Measurements from ENCODE around the gene LMNB1. TPM values are rescaled to one million over a fixed set of nuclear protein-coding genes. Genes with fewer than 3 reads are reported as not detected.

Gene LMNB1
- total and polyA plus RNA-seq, 11 donors = 0.27 to 27.8 (median 1.8) TPM

DNA sequence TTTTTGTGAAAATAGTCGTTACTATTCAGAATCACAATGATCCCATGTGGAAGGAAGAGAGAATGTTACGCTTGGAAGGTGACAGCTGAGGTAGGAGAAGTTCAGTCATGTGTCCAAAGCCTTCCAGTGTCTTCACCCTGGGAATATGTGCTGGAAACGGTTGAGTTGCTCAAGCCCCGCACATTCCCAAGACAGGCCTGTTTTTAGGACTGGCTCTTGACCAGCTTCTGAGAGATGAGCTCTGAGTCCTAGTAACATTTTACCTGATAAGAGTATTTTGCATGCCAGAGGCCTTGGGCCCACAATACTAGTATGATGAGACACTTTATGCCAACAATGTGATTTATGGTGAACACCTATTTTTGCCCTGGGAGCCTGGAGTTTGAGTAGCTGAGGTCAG, 101.7 kb downstream of the LMNB1 start:
- Histone ChIP-seq H3K36me3 (peaks cover 0 to 9% (median 0%) of the 10 kb centered on the region in 9 donors), H3K4me3 (no peak overlapping the region), H3K27me3 (no peaks in the 10 kb centered on the region), H3K4me1 (peaks cover 0 to 19% (median under 1%) of the 10 kb centered on the region in 12 donors), H3K9me3 (no peaks in the 10 kb centered on the region), H3K27ac (no peak overlapping the region)
- TF ChIP-seq POLR2A (IDR thresholded peaks at IDR 0.05) = no peak
- TF ChIP-seq, protein P1, sequence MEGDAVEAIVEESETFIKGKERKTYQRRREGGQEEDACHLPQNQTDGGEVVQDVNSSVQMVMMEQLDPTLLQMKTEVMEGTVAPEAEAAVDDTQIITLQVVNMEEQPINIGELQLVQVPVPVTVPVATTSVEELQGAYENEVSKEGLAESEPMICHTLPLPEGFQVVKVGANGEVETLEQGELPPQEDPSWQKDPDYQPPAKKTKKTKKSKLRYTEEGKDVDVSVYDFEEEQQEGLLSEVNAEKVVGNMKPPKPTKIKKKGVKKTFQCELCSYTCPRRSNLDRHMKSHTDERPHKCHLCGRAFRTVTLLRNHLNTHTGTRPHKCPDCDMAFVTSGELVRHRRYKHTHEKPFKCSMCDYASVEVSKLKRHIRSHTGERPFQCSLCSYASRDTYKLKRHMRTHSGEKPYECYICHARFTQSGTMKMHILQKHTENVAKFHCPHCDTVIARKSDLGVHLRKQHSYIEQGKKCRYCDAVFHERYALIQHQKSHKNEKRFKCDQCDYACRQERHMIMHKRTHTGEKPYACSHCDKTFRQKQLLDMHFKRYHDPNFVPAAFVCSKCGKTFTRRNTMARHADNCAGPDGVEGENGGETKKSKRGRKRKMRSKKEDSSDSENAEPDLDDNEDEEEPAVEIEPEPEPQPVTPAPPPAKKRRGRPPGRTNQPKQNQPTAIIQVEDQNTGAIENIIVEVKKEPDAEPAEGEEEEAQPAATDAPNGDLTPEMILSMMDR (IDR thresholded peaks at IDR 0.05) = no peak
- DNase-seq = no peak
- WGBS, 4 donors = 54 to 77% (median 67%) methylated on average over 4 of the region's 4 CpGs
- ATAC-seq = no peak
- intact Hi-C loops (cut with DNase I) = loop anchor here in 1 of 10 donors (5.0 kb wide), 1 partner anchor 44 kb away; no protein-coding TSS in a partner anchor

DNA sequence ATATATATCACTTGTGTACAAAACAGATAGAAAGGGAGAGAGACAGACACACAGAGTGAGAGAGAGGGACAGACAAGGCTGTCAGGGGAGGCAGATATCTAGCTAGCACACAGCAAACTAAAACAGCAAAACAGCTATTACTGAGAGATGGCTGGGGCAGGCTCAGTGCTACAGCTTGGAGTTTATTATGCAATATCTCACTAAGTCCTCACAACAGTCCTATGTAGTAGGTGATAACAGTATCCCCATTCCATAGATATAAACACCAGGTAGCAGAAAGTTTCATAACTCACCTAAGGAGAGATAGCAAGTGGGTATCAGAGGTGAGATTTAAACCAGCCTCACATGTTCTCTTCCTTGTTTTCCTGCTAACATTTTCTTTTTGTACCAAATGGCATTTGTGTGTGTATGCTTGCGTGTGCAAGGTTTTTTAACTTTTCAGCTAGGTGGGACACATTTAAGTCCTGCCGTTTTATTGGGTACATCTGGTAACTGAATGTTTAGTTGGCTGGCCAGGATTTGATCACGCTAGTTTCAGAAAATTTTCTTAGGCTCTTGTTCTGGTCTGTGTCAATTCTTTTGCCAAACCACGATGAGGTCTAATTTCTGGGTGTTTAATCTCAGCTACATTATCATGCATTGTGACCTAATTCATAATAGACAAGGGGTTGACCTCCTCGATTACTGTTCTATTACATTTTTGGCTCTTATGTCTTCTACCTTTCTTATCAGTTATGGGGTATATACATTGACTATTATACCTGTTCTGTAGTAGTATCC, 105.1 kb downstream of the LMNB1 start:
- no peak for DNase-seq
- Histone ChIP-seq H3K9me3 (no peaks in the 10 kb centered on the region), H3K36me3 (peaks cover 0 to 7% (median 0%) of the 10 kb centered on the region in 9 donors), H3K4me1 (peaks cover 0 to 22% (median 6%) of the 10 kb centered on the region in 12 donors), H3K4me3 (no peak overlapping the region), H3K27ac (no peak overlapping the region), H3K27me3 (no peaks in the 10 kb centered on the region)
- WGBS, 4 donors = 83 to 91% (median 88%) methylated on average over 5 of the region's 5 CpGs
- no peak for ATAC-seq
- TF ChIP-seq POLR2A (IDR thresholded peaks at IDR 0.05) = no peak
- intact Hi-C loops (cut with DNase I) = no loop called here

DNA sequence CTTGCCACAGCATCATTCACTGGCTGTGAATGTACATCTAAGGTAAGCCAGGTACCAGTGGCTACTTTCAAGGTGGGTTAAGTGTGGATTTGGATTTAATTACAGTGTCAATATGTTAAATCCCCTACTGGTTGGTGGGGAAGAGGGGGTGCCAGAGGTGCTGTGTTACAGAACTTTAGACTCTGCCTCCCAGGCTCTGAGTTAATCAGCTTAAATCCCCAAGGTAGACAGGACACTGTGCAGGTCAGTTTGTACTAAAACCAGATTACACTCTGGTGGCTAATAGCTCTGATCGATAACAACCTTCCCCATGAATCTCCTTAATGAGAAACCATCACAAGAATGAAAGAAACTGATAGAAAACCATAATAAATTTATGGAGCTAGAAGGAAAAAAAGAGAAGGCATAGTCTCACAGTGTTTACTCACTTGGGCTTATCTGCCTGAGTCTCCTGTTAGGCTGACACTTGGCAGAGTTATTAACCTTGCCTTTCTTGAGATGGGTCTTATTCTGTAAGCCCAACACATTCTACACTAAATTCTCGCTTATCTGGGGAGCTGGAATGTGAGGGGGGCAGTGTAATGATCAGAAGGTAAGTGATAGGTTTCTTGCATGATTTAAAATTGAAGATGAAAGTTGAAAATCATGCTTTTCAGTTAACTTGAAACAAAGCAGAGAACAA, 106.8 kb downstream of the LMNB1 start:
- Histone ChIP-seq H3K9me3 (no peaks in the 10 kb centered on the region), H3K27ac (no peak overlapping the region), H3K4me1 (peaks cover 0 to 16% (median 6%) of the 10 kb centered on the region in 12 donors), H3K27me3 (no peaks in the 10 kb centered on the region), H3K36me3 (no peaks in the 10 kb centered on the region), H3K4me3 (no peak overlapping the region)
- intact Hi-C loops (cut with DNase I) = no loop called here
- DNase-seq (no peak), ATAC-seq (no peak)
- no peak for TF ChIP-seq POLR2A (IDR thresholded peaks at IDR 0.05)
- TF ChIP-seq, protein P1 (IDR thresholded peaks at IDR 0.05) = no peak
- 76 to 80% (median 78%) methylated on average over 2 of the region's 2 CpGs for WGBS, 4 donors

DNA sequence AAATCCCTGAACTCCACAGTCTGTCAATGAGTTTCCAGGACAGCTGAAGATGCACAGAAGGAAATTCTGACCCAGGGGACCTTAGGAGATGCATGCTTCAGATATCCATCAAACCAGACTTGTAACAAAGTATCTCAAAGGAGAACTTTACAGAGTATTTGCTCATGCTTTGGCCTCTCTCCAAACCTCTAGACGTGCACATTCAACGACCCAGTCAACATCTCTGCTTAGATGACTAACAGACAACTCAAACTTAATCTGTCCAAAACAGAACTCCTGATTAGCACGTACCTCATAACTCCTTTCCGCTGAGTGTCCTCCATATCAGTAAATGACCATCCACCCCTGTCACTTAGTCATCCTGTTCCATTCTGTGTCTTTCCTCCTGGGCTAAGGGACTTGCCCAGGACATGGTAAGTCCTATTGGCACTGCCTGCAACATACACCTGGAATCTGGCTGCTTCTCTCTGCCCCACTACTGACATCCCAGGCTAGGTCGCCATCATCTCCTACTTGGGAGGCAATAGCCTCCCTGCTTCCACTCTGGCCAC, 107.4 kb downstream of the LMNB1 start:
- intact Hi-C loops (cut with DNase I) = no loop called here
- peak in 2 of 4 donors; percentile 65 to 75 for ATAC-seq
- H3K4me3 ChIP-seq = no peak overlapping the region
- no peak for DNase-seq
- peaks cover 0 to 12% (median 6%) of the 10 kb centered on the region in 12 donors for H3K4me1 ChIP-seq
- 41 to 50% (median 42%) methylated on average over 5 of the region's 5 CpGs for WGBS, 4 donors
- no peaks in the 10 kb centered on the region for H3K27me3 ChIP-seq
- no peaks in the 10 kb centered on the region for H3K9me3 ChIP-seq
- no peaks in the 10 kb centered on the region for H3K36me3 ChIP-seq
- H3K27ac ChIP-seq = no peak overlapping the region
- TF ChIP-seq, protein P1 (IDR thresholded peaks at IDR 0.05) = no peak
- no peak for TF ChIP-seq POLR2A (IDR thresholded peaks at IDR 0.05)

Other genes starting within 250 kb of the LMNB1 start
- gene ALDH7A1, start 181.9 kb upstream of the LMNB1 start, total RNA-seq = 10 to 100 TPM; 12.3 to 67.6 (median 45.0) TPM
- 10 to 100 TPM; 21.3 to 27.0 TPM for gene ALDH7A1, start 181.9 kb upstream of the LMNB1 start, polyA plus RNA-seq
- gene PHAX, start 176.2 kb upstream of the LMNB1 start, total RNA-seq = 10 to 100 TPM; 22.5 to 32.7 (median 30.8) TPM
- 10 to 100 TPM; 16.6 to 29.6 TPM for gene PHAX, start 176.2 kb upstream of the LMNB1 start, polyA plus RNA-seq